GM12878 (cell line): ENCODE data around the gene ACVR1C.
A peak's percentile ranks its signal among the peaks of the same experiment; 100 is the strongest.

Experiments
- CEBPB ChIP-seq, 2 experiments: fragments of 150-350 bp in 1 of 2; IDR thresholded peaks; 2 replicates each; pipeline ENCODE4 v1.6.1; 2012 to 2014; ENCODE audit warnings: low read depth in 2 of 2, low read length in 2 of 2, borderline replicate concordance in 1 of 2, inconsistent platforms in 1 of 2
- CHD2 ChIP-seq: IDR thresholded peaks from 2 replicates; pipeline ENCODE4 v1.6.1; 2011; ENCODE audit warnings: low read depth, low read length, improper control_type of control experiment, borderline replicate concordance
- CTCF ChIP-seq, 3 experiments: IDR thresholded peaks in 2 of 3; conservative IDR thresholded peaks in 1 of 3; 2 replicates each; pipeline ENCODE4 v1.5.1; 2011; ENCODE audit warnings: low read depth in 3 of 3, low read length in 3 of 3, mild to moderate bottlenecking in 3 of 3, control low read depth in 2 of 3, moderate library complexity in 2 of 3, inconsistent platforms in 1 of 3, mixed read lengths in 1 of 3; ENCODE audit not compliant: control insufficient read depth in 2 of 3, insufficient read depth in 1 of 3; ENCODE audit errors: extremely low read depth in 1 of 3
- CUX1 ChIP-seq: IDR thresholded peaks from 2 replicates; pipeline ENCODE4 v1.6.1; 2012; ENCODE audit warnings: improper control_type of control experiment, low read depth, low read length; ENCODE audit not compliant: insufficient replicate concordance
- HDGF ChIP-seq: fragments of 450-650 bp; IDR thresholded peaks from 2 replicates; pipeline ENCODE4 v1.6.1; 2016; ENCODE audit warnings: antibody characterized with exemption
- NRF1 ChIP-seq: conservative IDR thresholded peaks from 2 replicates; pipeline ENCODE4 v1.6.1; 2011; ENCODE audit warnings: mild to moderate bottlenecking, low read depth, low read length, improper control_type of control experiment
- POLR2A ChIP-seq: IDR thresholded peaks from 2 replicates; pipeline ENCODE4 v1.6.1; 2011; ENCODE audit warnings: low read depth, mild to moderate bottlenecking, low read length
- SREBF2 ChIP-seq: IDR thresholded peaks from 2 replicates; pipeline ENCODE4 v1.6.1; 2012; ENCODE audit warnings: mild to moderate bottlenecking, low read length
- TCF7 ChIP-seq: IDR thresholded peaks from 2 replicates; pipeline ENCODE4 v1.6.1; 2014; ENCODE audit warnings: antibody characterized with exemption, borderline replicate concordance
- ZSCAN29 ChIP-seq: fragments of 450-650 bp; IDR thresholded peaks from 2 replicates; pipeline ENCODE4 v1.6.1; 2017; ENCODE audit warnings: mild to moderate bottlenecking, moderate library complexity

GRCh38 chr2:157497638-157498314 is 130.9 kb downstream of the ACVR1C start:
- TF ChIP-seq CTCF (IDR thresholded peaks at IDR 0.05 in 2 of 3, conservative IDR thresholded peaks at IDR 0.05 in 1 of 3; ENCODE audit: control insufficient read depth in 2 of 3, extremely low read depth in 1 of 3, insufficient read depth in 1 of 3, low read depth in 3 of 3, low read length in 3 of 3) (peak; percentile 72 to 87 (median 82)), POLR2A (no peak), NRF1 (no peak), CEBPB (IDR thresholded peaks at IDR 0.05; ENCODE audit: borderline replicate concordance in 1 of 2, low read depth in 2 of 2, low read length in 2 of 2) (no peak), ZSCAN29 (no peak), TCF7 (no peak), CHD2 (no peak), SREBF2 (no peak), HDGF (no peak), CUX1 (no peak)
